ENCODE data around the gene ASCC2.

ASCC2 gene

DNA sequence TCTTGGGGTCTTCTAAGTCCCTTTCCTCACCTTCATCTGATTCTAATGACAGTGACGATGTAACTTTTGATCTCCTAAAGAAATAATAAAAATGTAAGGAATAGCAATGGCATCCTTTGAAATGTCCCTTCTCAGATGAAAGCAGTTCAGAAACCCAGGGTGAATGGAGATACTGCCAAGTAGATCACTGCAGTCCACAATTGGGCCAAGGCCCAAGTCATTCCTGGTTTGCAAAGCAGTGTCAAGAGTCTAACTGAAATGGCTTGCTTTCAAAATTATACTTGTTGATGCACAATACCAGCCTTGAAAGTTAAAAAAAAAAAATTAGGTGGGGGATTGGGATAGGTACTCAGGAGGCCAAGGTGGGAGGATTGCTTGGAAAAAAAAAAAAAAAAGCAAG is 20.4 kb downstream of the ASCC2 start:
- no peak for DNase-seq (ENCODE audit: low read depth)

DNA sequence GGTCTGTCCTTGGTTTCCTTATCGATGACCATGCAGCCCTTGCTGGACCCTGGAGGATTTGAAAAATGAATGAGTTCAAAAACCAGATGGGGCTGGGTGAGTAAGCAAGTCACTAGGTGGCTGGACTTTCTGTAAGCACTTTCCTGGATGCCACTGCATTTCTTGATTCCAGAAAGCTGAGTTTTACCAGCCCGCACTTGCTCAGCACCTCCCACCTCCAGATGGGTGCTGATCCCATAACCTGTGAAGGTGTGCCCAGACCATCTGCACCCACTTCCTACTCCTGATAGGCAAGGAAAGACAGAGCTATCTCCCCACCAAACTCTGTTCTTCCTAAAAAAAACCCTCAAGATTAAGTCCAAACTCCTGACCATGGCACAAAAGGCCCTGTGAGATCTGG is 21.1 kb downstream of the ASCC2 start:
- DNase-seq (ENCODE audit: low read depth), result no peak

DNA sequence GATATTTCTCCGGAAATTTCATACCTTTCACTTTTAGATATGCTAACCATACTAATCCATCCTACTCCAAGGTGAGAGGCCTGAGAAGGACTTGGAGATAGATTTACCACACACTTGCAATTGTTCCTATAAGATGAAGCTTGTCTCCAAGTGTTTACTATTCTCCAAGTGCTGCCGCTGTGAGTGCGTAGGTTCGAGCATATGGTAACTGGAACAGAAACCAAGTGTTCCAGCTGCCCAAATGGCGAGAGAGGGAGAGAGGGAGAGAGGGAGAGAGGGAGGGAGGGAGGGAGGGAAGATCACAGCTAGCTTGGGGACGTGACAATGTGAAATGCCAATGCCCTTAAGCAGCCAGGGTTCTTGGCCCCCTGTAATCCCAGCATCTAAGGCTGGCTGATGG is 21.5 kb downstream of the ASCC2 start:
- no peak for DNase-seq (ENCODE audit: low read depth)

DNA sequence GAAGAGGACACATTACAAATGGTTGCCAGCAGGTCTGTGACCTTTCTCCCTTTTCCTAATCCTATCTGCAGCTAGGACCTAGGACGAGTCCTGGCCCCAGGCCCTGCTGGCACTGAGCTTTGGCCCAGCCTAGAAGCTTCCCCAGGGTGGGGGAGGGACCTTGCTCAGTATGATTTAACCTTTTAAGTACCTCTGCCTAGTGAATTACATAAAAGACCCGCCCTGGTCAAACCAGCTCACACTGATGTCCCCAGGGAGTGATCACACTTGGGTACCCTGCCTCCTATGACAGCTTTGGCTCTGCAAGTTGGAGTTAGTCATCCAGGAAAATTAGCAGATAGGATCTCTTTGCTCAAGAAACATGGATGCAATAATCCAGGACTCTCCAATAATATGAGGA is 21.9 kb downstream of the ASCC2 start:
- DNase-seq (ENCODE audit: low read depth), result no peak

DNA sequence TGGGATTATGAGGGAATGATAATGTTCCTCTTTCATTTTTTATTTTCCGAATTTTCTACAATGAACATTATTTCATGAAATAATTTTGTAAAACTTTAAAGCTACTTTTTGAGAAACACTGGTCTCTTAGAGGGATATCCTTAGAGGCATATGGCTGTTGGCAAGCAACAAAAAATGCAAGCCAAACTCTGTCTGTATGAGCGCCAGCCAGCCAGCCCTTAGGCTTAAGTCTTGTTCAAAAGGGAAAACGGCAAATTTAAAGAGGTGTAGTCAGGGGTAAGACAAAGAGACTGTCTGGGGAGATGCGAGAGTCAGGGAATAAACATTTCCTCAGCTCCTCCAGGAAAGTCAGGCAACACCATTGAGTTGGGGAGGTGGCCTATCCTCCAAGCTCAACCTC is 22.5 kb downstream of the ASCC2 start:
- DNase-seq (ENCODE audit: low read depth), result no peak

DNA sequence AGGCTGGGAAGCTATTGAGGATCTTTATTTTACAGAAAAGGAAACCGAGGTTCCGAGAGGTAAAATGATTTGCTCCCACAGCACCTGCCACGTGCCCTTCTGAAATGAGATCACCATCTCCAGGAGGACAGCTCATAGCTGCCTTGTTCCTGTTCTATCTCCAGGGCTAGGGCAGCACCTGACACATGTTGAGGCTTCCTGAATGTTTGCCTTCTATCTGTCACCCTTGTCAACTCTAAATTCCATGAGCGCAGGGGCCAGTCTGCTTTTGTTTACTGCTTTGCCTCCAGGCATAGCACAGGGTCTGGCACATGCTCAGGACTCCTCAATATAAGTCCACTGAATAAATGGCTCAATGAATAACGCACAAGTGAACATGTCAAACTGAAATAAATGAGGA is 24.1 kb downstream of the ASCC2 start:
- no peak for DNase-seq (ENCODE audit: low read depth)

DNA sequence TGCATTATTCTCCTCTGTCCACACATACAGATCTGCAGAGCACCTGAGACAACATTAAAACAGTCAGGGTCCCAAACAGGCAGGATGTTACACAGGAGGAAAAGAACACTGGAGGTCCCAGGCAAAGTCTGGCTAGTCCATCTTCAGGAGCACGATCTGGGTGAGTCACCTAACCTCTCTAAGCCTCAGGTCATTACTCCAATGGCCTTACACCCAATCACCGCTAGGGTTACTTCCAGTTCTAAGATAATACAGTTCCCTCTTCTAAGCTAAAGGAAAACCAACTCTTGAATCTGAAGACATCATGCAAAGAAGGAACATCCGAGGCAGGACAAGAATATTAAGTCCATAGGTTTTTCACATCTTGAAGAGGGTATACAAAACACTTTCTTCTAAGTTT is 24.5 kb downstream of the ASCC2 start:
- DNase-seq (ENCODE audit: low read depth), result no peak

DNA sequence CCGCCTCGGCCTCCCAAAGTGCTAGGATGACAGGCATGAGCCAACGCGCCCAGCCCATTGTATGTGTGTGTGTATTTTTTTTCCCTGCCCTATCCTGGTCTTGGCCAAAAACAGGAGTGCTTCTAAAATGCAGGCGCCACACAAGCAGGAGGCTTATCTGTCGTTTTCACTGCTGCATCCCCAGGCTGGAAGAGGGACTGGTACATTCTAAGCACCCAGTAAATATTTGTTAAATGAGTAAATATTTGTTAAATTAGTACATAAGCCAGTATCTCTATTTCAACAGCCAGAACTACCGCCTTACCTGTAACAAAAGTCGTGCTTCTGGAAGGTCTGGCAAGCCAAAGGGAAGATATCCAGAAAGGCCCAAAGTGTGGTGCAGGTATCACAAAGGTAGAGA is 24.9 kb downstream of the ASCC2 start:
- no peak for DNase-seq (ENCODE audit: low read depth)

DNA sequence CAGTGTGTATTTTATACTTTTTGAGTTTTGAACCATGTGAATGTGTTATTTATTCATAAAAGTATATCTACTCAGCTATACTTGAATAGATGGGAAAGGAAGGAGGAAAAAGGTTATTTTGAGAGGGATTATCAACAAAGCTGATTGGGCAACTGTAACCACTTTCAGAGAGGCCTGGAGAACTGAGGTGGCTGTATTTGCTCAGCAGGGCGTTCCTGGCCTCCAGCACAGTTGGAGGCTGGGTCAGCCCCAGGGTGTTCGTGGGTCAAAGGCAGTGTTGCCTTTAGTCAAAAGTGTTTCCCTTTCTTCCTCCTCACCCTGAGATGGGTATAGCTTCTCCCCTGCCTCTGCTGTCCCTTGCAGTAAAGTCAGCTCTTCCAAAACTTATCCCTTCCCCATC is 26.7 kb downstream of the ASCC2 start:
- no peak for DNase-seq (ENCODE audit: low read depth)

DNA sequence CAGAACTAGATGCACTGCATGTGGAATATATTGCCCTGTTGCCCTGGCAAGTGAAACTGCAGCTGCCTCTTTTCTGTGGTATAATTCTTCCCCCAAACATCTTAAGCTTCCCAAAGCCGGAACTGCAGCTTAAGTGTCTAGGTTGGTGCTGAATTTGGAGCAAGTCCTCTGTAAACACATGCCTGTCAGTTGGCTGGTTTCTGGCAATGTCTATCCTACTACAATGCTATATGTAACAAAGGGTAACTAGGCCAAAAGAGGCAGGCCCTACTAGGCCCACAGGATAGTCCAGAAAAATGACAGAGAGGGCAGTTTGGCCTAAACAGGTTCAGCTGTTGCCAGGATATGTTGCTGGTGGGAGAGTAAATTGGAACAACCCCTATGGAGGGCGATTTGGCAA is 27.9 kb downstream of the ASCC2 start:
- no peak for DNase-seq (ENCODE audit: low read depth)

DNA sequence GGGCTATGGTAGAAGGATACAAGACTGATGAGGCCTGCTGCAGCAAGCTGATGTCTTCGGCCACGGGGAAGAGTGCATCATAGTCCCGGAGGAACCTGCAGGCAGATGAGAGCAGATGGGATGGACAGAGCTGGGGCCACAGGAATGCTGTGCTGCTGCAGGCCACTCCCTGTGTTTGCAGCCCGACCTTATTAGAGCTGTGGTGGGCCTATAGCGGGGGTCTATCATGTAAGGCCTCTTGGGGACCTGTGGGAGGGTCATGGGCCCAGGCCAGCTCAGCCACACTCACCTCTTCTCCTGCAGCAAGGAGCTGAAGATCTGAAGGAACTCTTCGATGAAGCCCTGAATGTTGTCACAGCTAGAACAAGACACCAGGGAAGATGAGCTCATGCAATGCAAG is 31.9 kb downstream of the ASCC2 start:
- DNase-seq (ENCODE audit: low read depth), result no peak

DNA sequence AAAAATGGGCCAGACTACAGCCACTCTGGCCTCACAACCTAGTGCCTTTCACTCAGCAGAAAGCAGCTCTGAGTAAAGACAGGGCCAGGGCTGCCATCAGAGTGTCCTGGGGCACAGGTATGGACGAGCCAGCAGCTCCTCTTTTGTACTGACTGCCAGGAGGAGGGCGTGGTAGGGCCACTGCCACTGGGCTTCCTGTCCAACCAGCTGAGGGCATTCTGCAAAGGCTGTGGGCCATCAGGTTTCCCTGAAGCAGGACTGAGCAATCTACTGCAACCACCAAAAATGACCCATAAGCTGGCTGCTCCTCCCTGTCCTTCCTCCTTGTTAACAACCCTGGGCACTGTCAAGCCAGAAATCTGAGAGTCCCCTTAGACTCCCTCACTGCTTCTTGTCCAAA is 33.1 kb downstream of the ASCC2 start:
- no peak for DNase-seq (ENCODE audit: low read depth)

DNA sequence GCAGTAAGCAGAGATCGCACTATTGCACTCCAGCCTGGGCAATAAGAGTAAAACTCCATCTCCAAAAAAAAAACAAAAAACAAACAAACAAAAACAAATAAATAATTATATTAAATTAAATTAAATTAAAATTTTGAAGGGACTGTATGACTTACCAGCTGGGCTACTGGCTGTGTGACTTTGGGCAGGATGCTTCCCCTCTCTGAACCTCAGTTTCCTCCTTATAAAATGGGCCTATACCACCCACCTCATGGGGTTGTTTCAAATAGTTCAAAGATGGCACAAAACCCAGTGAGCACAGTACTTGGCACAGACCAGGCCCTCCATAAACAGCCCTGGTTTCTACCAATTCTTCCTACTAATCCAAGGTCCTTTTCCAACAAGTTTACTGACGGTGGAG is 34.9 kb downstream of the ASCC2 start:
- no peak for DNase-seq (ENCODE audit: low read depth)

DNA sequence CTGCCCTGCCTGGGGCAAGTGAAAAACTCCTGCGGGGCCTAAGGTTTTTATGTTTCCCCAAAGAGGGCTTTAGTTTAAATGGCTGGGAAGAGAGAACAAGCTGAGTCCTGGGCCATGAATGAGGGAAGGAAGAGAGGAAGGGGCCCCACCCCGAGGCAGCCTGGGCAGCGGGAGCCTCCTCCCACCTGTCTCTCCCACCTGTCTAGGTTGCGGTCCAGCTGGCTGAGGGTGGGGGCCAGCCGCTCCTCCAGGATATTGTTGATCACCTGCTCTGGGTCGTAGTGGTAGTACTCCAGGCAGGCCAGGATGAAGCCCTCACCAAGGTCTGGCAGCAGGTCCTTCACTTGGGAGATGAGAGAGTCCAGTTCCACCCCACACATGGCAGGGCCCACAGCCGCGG is 36.3 kb downstream of the ASCC2 start:
- DNase-seq (ENCODE audit: low read depth), result no peak

DNA sequence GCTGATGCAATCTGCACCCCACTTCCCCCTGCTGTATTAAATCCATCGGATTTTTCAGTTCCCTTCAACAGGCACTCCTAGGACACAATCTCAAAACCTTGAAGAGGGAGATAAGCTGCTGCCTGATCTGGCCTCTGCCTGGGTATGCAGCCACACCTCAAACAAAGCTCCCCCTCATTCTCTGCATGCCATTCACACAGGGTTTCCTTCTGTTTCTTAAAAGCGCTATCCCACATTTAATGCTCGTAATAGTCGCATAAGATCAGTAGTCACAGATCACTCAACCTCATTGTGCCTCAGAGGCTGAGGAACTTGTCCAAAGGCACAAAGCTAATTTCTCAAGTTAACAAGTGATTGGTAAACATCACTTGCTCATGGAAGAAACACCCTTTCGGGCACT is 36.9 kb downstream of the ASCC2 start:
- no peak for DNase-seq (ENCODE audit: low read depth)

DNA sequence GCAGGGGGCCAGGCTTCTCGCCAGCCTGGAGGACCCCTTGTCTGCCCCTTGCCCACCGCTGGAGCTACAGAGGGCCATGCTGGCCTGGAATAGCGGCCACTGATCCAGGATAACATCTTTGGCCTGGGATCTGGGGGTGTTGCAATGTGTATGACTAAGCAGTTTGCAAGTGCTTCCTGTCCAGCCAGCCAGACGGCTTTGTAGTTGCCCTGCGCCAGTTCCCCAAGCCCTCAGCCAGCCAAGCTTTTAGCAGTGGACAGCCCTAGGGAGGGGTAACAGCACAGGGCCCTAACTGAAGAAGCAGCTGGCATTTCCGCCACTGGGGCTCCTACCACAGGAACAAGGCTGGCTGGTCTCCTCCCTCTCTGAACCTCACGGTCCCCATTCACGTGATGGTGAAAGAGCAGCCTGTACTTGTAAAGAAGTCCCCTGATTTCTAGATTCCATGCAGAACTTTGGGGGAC is 38.8 kb downstream of the ASCC2 start:
- no peak for DNase-seq (ENCODE audit: low read depth)

DNA sequence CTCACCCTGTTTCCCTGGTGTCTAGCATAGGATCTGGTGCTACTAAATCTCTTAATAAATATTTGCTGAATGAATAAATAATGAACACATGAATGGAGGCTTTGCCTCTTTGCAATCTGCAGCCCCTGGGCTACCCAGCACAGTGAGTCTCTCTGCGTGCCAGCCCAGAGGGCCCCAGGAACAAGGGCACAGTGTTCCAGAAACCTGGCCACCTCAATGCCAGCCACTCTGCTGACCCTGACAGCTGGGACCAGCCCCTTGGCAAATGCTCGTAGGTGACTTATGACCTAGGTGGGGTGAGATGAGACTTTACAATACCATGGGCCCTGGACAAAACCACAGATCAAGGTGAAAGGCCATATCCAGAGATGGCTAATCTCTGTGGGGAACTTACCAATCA is 39.3 kb downstream of the ASCC2 start:
- DNase-seq (ENCODE audit: low read depth), result no peak

DNA sequence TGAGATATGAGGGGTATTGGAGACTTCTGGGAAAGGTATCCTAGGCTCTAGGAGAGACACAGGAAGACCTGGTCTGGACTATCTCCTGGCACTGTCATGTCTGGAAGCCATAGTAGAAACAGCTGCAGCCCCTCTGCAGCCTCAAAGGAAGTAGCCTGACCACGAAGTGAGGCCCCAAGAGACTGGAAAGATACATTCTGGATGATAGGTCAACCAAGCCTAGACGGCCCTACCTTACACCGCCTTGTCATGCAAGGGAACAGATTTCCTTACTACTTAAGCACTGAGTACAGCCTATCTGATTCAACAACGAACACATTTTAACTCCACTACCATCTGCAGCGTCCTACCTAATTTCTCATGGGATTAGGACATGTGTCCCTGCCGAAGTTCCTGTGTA is 39.8 kb downstream of the ASCC2 start:
- no peak for DNase-seq (ENCODE audit: low read depth)

DNA sequence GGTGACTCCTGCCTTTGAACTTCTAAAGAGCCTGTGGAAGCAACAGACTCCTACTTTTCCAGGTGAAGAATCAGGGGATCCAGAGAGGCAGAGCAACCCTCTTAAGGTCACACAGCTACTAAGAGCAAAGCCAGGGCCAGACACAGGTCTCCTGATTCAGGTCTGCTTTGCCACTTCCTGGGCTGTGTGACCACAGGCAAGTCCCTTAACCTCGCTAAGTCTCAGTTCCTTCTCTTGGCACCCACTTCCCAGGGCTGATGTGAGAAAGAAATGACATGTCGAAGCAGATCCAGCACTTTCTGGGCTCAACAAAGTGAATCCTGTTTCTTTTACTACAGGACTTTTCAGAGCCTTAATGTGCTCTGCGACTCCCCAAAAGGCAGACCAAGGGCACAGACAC is 40.7 kb downstream of the ASCC2 start:
- DNase-seq (ENCODE audit: low read depth), result no peak

DNA sequence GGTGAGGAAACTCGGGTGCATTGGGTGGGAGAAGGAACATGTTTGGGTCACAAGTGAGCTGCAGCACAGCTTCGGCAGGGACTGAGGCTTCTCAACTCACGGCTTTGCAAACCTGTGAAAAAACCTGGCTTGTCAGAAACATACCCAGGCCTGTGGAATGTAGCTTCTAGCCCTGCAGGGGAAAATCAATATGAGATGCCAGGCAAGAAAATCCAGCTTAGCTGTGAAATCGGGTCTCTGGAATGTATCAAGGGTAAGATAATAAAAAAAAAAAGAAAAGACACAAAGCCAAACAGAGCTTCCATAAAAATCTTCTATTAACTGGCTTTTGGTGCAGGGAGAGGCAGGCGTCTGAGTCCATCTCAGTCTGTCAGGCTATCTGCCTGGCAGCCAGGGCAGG is 42.4 kb downstream of the ASCC2 start:
- no peak for DNase-seq (ENCODE audit: low read depth)

DNA sequence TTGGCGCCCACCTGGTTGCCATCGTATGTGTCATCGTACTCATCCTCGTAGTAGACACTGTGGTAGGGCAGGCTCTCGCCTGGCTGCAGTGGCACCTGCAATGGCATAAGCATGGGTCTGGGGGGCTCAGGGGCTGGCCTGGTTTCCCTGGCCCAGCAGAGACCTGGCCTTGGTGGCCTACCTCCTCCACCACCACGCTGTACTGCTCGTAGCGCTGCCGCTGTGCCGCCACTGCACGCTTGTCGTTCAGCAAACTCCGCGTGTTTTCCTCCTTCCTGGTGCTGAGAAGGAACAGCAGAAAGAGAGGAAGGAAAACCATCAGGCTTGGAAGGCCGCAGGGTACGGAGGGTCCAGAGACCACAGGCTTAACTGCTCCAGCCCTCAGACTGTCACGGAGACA is 44.7 kb downstream of the ASCC2 start:
- DNase-seq (ENCODE audit: low read depth), result no peak

DNA sequence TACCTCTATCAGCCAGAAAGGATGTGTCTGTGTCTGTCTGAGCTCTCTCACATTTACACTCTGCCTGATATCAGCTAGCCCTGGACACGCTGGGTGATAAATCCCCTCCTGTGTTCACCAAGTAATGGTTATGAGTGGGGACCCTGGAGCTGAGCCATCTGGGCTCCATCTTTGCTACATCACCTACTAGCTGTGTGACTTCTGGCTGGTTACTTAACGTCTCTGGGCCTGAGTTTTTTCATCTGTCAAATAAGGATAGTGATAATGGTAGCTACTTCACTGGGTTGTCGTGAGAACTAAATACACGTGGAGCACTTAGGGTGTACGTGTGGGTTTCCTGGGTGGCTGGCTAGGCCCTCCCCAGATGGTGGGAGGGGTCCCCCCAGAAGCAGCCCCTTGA is 48.0 kb downstream of the ASCC2 start:
- DNase-seq (ENCODE audit: low read depth), result no peak

DNA sequence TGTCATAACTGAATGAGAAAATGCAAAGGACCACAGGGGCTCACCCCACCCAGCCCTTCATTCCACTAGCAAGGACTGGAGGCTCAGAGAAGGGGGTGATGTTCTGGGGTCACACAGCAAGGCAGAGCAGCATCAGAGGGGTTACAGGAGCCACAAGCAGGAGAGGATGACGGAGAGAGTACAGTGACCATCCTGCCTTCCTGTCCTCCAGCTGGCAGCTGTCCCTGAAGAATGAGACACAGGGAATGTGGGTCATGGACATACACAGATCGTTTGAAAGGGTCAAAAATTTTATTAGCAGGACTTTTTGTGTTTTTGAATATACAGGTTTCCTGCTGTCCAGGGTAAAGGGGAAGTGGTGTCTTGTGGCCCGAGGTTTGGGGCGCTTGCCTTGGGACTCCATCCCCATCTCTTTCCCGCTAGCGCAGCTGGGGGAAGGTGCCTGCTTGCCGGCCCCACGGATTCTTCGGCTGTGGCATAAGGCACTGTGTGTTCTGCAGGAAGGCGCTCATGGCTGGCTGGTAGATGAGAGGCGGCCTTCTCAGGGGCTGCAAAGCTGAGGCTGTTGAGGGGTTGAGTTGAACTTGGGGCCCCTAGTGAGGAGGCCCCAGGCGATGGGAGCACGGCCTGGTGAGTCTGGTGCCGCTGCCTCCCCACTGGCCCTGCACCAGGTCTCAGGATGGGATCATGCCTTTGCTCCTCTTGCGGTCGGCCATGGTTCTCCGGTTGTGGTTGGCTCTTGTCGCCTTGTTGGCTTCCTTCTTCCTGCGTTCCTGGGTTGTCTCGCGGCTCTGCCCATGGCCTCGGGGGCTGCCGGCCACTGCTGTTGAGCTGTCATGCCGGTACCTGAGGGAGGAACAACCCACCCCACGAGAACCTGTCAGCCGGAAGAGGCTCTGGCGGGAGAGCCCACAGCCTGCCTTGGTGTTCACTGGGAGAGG is 49.5 kb downstream of the ASCC2 start:
- no peak for DNase-seq (ENCODE audit: low read depth)

DNA sequence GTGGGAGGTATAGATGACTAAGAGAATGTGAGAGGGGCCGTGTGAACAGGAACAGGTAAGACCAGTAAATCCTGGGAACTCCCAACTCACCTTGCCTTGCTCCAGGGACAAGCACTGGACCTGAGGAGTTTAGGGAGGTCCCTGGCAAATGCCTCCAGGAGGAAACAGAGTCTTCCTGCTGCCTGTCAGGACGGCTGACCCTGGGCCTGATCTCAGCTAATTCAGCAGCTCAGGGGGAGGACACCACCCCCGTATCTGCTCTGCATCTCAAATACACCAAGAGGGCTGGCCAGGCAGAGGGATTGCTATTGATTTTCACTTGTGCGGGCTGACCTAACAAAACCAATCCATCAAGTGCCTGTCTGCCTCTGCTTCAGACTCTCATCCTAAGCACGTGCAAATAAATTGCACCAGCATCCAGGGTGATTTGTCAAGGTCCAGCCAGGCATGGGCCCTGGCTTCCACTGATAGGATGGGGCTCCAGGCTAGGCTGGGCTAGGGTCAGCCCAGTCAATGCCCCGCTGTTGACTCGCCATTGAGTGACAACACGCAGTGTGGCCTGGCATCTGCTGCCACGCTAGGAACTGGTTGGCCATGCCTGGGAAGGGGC is 50.6 kb downstream of the ASCC2 start:
- DNase-seq (ENCODE audit: low read depth), result no peak
